ENCODE data around the gene TTC39C.
"Not testable (repeated sequence)": the region's sequence is repeated elsewhere in the genome, so short reads cannot be mapped to it uniquely, and the experiment has no call there.

The TTC39C gene

GRCh38 chr18:24138789-24139616 lies 124.4 kb downstream of the TTC39C start, which contains the start of gene CABYR:
Gene CABYR (plus strand): TSS chr18:24139062. CDS start chr18:24143115, 4,053 bp downstream.
- peak; percentile 90 for DNase-seq

- DNase-seq: no peak
These were observed 126.1 kb downstream of the TTC39C start for GRCh38 chr18:24140697-24141096.

DNA sequence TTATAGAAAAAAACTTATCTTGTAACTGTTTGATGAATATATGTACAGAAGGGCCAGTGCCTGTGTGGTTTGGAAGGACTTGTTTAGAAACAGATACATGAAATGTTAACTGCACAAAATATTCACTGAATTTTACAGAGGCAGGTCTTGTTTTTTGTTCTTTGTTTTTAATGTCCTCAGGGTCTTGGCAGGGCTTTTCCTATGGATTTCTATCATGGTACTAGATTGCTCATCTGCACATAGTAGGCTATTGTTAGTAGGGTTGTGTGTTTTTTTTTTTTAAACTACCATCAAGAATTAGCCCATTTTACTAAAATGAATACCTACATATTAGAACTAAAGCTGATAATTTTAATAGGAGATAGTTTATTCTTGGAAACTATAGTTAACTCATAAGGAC lies 127.8 kb downstream of the TTC39C start:
- no peak for DNase-seq

- DNase-seq: not testable (repeated sequence)
These were observed 135.0 kb downstream of the TTC39C start for GRCh38 chr18:24149591-24149990.

- DNase-seq: no peak
These were observed 138.8 kb downstream of the TTC39C start for GRCh38 chr18:24153397-24153796.

- no peak for DNase-seq
These were observed 143.3 kb downstream of the TTC39C start for GRCh38 chr18:24157855-24158254.

- no peak for DNase-seq
These were observed 145.5 kb downstream of the TTC39C start for GRCh38 chr18:24160086-24160485.

DNA sequence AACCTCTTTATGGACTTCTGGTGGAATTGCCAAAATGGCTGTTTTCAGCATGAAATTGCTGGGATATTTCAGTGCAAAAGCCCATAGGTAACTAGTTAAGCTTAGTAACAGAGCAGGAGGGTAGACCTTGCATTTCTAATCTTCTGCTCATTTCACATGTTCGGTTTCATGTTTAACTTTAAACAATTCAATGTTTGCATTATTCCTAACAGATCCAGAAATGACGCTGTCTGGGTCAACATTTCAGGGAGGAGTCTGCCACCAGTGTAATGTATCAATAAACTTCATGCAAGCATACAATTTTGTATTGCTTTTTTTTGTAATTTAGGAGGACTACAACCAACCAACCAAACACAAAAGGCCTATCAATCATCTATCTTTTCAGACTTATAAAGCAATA lies 146.8 kb downstream of the TTC39C start:
- DNase-seq: no peak

- peak; percentile 35 for DNase-seq
These were observed 153.9 kb downstream of the TTC39C start for GRCh38 chr18:24168496-24168895.

DNA sequence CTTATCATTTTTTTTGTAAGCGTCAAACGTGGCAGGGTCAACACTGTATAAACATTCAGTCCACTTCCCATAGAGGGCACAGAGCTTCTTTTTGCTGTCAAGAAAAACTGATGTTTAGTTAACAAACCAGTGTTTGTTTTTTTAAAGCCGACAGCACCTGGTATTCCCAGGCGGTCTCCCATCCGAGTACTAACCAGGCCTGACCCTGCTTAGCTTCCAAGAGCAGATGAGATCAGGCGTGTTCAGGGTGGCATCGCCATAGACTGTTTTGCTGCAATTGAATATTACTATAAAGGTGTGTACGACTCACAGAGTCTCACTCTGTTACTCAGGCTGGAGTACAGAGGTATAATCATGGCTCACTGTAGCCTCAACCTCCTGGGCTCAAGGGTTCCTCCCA lies 155.8 kb downstream of the TTC39C start:
- DNase-seq: no peak

DNA sequence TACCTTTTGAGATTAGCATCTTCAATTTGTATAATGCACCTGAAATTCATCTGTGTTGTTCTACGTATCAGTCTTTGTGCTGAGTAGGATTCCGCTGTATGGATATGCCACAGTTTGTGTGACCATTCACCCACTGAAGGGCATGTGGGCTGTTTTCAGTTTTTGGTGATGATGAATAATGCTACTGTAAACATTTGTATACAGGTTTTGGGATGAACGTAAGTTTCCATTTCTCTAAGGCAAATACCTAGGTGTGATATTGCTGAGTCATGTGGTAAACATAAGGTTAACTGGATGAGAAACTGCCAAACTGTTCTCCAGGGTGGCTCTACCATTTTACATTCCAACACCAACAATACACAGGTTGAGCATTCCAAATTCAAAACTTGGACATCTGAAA lies 159.4 kb downstream of the TTC39C start:
- no peak for DNase-seq

- peak; percentile 53 for DNase-seq
These were observed 162.3 kb downstream of the TTC39C start for GRCh38 chr18:24176727-24177416.

DNA sequence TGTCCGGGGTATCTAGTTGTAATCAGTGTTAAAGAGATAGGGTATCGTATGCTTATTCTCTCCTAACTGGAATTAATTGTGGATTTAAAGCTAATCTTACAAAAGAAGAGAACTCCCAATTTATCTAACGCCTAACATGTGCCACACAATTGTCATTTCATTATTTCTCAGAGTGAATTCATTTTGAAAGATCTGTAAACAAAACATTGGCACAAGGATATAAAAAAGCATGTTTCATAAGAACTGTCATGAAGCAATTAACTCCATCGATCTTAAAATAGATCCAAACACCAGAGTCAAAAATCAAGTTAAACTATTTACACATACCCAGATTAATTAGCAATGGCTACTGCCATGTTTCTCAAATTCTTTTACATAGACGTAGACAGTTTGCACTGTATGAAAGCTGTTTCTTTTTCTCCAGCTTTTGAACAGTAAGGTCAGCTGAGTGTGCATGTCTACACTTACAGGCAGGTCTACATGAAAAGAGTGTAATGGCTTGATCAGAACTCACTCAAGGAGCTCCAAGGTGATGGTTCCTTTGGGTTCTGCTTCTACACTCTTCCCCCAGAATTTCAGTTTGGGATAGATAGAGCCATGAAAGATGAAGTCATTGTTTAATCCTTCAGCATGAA lies 163.1 kb downstream of the TTC39C start:
- DNase-seq: no peak

GRCh38 chr18:24180048-24180447 lies 165.5 kb downstream of the TTC39C start:
- DNase-seq: no peak

GRCh38 chr18:24181806-24182205 lies 167.3 kb downstream of the TTC39C start:
- peak; percentile 74 for DNase-seq

Data from fibroblast of skin of right biceps (primary cell).